Activated CD8-positive, alpha-beta memory T cell treated with anti-CD3 and anti-CD28 coated beads, Interleukin-2, amount 50 U/mL, for 1 hour (primary cell): ENCODE data around the gene S1PR2.
A peak's percentile ranks its signal among the peaks of the same experiment; 100 is the strongest.
"Not testable (repeated sequence)": the region's sequence is repeated elsewhere in the genome, so short reads cannot be mapped to it uniquely, and the experiment has no call there.

ENCODE experiments used
- DNase-seq: peaks from one replicate; pipeline ENCODE4 v3.0.0-alpha.2; 2020; ENCODE audit errors: extremely low read depth

S1PR2 gene

DNA sequence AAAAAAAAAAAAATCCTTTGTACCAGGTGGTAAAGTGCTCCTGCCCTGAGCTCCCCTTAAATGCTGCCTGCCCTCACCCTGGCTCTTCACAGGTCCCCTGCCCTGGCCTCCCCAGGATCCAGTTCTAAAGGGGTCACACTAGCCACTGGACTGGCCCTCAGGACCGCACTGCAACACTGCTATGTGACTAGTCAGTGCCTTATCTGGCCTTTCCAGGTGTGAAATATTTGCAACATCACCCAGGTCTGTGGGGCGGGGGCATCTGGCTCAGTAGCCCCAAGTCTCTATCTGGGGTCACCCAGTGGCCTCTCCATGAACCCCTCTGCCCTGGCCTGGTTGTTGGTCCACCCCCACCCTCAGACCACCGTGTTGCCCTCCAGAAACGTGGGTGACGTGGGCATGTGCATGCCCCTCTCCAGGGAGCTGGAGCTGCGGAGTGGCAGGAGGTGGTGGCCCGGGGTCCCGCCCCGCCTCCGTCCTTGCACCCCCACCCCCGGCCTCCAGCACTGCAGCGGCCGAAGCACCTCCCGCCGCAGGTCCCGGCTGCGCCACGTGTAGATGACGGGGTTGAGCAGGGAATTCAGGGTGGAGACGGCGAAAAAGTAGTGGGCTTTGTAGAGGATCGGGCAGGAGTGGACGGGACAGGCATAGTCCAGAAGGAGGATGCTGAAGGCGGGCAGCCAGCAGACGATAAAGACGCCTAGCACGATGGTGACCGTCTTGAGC, 7.5 kb downstream of the S1PR2 start:
- no peak for DNase-seq

DNA sequence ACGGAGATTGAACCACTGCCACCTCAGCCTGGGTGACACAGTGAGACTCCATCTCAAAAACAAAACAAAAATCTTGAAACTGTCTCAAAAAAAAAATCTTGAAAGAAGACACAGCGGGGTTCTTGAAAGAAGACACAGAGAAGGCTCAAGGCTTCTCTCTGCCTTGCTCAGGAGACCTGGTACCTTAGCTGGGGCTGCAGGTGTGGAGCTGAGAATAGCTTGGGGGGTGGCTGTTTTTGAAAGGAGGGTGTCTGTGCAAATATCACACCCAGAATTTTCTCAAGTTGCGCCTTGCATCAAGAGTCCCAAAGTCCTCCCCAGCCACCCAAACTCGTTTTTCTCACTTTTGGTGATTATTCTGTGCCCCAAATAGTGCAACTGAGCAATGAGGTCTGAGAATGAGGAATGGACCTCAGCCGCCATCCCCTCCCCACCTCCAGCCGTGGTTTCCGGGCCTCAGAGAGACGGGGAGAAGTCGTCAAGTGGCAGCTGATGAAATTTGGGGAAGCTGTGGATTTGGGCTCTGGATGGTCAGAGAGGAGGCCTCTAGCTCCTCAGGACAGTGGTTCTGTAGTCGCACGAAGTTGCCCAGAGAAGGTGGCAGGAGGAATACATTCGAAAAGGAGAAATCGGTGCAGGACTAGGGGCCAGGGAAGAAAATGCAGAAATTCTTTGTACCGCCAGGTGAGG, 8.8 kb downstream of the S1PR2 start:
- DNase-seq, result no peak

DNA sequence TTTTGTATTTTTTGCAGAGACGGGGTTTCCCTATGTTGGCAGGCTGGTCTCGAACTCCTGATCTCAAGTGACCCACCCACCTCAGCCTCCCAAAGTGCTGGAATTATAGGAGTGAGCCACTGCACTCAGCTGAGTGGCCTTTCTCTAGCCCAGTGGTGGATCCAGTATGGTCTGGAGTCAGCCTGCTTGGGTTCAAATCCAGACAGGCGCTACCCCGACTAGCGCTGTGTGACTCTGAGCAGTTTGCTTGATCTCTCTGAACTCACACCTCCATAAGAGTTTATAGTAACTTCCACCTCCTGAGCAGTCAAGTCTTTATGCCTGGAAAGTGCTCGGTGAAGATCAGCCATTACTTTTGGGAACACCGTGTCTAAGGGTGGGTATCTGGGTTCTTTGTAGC, 10.4 kb downstream of the S1PR2 start:
- DNase-seq, result no peak

DNA sequence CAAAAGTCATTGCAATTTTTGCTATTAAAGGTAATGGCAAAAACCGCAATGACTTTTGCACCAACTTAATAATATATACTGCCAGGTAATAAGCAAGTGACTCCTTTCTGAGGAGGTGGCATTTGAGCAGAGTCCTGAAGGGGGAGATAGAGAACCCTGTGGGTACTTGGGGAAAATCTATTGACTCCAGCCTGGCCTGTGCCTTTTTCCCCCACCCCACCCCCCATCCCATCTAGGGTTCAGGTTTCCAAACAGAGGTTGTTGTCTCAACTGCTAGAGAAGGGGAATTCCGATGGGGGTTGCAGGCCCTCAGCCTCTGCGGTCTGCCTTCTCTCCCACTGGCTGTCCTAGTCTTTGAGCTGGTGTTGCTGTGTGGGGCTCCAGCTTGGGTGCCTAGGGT, 11.5 kb downstream of the S1PR2 start:
- DNase-seq, result no peak

DNA sequence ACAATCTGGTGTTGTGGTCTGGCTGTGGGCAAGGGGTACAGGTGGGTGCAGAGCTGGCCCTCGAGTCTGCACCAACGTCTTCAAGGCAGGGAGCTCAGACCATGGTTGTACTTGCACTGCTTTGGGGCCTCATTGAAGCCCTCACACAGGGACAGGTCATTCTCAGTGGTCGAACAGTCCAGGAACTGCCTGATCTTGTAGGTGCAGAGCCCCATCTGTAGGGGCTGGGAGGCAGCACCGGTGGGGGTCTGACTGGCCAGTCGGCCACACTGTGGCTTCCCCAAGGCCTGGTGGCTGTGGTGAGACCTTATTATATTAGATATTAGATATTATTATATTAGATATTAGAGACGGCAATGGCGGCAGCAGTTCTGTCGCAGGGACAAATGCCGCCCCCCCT, 14.0 kb downstream of the S1PR2 start:
- DNase-seq, result no peak

DNA sequence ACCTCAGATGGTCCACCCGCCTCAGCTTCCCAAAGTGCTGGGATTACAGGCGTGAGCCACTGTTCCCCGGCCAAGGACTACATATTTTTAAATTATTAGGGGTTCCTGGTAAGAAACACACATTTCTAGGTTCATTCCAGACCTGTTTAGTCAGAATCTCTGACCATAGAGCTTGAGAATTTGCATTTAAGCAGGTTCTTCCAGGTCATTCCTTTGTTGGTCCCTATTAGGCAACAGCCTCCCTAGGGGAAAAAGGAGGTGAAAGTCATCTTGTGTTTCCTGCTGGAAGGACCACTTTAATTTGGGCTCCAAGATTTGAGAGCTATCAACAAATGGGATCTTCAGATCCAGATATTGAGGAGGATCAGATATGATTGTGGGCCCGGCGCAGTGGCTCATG, 16.3 kb downstream of the S1PR2 start:
- no peak for DNase-seq

DNA sequence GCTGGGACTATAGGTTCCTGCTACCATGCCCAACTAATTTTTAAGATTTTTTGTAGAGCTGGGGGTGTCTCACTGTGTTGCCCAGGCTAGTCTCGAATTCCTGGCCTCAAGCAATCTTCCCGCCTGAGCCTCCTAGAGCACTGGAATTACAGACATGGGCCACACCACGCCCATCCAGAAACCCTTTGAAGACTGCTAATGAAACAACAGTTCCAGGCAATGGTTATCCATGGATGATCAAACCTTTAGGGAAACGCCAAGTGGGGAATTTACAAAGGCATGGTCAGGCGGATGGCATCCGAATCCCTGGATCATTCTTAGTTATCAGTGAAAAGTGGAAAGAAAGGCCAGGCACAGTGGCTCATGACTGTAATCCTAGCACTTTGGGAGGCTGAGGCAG, 19.4 kb downstream of the S1PR2 start:
- no peak for DNase-seq

DNA sequence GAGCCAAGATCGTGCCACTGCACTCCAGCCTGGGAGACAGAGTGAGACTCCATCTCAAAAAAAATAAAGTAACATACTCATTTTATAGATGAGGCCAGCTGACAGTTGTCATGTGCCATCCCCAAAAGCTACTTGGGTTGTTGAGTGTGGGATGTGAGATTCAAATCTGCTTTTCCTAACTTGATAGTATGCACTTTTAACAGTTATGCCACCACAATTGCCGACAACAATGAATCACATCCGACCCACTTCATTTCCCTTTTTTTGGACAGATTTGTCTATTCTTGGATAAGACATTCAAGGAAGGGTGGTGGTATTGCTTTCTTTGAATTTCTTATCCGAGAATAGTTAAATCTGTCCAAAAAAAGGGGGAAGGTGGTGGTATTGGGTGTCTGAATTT, 20.1 kb downstream of the S1PR2 start:
- no peak for DNase-seq

DNA sequence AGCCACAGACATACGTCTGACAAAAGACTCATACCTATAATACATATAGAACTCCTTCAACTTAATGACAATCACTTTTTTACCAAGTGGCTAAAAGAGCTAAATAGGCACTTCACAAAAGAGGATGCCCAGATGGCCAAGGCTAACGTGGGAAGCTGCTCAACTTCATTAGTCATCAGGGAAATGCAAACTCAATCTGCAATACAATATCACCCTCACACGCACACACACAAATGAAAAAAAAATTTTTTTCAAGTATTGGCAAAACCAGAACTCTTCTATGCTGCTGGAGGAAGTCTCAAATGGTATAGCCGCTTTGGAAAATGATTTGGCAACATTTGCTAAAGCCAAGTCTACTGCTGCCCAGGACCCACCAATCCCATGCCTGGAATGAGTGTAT, 21.8 kb downstream of the S1PR2 start:
- DNase-seq, result no peak

DNA sequence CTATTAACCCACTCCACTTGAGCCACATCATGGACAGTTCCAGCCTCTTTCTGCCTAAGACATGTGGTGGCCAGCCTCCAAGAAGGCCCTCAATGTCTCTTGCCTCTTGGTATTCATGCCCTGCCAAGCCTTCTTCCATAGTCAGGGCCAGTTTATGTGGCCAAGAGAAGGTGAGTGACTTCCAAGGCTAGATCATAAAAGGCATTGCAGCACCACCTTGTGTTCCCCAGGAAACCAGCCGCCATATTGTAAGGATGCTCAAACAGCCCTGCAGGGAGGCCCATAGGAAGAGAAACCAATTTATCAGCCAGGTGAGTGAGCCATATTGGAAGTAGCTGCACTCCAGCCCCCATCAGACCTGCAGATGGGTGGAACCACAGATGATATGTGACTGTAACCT, 24.1 kb downstream of the S1PR2 start:
- no peak for DNase-seq

DNA sequence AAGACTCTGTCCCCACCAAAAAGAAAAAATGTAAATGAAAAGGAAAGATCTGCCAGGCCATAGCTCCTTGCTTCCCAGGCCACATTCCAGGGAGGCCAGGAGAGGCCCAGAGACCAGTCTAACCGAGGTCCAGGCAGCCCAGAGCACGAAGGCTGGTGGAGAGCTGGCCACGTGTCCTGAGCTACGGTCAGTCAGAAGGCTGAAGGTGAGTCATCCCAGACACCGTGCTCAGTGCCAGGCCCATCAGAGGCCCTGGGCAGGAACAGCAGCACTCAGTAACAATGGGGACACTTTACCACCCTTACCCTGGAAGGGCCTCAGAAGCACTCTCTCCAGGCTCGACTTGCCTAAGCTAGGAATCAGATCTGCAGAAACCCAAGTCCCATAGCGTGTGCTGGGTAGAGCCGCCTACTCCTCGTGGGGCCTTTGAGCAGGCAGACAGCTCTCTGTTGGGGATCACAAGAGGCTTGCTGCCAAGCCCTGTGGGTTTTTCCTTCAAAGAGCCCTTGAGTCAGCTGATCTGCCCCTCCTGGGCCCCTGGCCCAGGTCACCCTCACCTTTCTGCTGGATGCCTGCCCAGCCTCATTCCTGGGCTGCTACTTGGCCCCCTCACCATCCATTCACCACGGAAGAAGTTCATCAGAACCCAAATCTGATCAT, 24.8 kb downstream of the S1PR2 start:
- no peak for DNase-seq

DNA sequence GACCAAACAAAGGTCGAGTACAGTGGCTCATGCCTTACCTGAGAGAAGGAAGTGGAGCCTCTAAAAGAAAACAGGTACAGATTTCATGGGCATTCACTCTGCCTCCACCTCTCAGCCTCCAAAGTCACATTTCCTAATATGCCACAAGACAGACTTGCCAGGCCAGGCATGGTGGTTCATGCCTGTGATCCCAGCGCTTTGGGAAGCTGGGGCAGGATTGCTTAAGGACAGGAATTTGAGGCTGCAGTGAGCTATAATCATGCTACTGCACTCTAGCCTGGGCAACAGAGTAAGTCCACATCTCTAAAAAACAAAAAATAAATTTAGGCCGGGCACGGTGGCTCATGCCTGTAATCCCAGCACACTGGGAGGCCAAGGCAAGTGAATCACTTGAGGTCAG, 25.5 kb downstream of the S1PR2 start:
- no peak for DNase-seq

DNA sequence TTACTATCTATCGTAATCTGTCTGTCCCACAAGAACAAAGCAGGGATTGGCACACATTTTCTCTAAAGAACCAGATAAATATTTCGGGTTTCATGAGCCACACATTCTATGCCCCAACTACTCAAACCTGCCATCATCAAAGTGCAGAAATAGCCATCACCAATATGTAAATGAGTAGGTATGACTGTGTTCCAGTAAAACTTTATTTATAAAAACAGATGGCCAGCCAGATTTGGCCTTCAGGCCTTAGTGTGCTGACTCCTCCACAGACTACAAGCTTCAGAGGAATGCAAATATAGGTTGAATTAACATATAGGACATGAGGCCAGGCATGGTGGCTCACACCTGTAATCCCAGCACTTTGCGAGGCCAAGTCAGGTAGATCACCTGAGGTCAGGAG, 27.4 kb downstream of the S1PR2 start:
- no peak for DNase-seq

DNA sequence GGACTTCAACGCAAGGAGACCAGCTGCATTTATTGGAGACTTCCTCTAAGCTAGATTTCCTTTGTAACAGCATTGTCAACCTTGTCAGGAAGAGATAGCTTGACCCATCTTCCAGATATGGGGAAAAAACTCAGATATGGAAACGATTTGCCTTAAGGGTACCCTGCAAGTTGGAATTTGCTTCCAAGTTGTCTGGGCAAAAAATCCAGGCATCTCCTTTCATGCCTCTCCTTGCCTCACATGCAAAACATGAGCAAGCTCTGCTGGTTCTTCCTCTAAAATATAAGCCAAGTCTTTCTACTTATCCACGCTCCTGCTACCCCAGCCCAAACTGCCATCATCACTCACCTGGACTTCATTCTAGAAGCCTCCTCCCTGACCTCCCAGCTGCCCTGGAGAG, 30.0 kb downstream of the S1PR2 start:
- no peak for DNase-seq

DNA sequence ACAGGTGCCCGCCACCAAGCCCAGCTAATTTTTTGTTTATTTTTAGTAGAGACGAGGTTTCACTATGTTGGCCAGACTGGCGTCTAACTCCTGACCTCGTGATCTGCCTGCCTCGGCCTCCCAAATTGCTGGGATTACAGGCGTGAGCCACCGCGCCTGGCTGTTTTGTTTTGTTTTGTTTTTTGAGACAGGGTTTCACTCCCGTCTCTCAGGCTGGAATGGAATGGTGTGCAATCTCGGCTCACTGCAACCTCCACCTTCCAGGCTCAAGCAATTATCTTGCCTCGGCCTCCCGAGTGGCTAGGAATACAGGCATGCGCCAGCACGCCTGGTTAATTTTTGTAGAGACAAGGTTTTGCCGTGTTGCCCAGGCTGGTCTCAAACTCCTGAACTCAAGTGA, 31.0 kb downstream of the S1PR2 start:
- not testable (repeated sequence) for DNase-seq

DNA sequence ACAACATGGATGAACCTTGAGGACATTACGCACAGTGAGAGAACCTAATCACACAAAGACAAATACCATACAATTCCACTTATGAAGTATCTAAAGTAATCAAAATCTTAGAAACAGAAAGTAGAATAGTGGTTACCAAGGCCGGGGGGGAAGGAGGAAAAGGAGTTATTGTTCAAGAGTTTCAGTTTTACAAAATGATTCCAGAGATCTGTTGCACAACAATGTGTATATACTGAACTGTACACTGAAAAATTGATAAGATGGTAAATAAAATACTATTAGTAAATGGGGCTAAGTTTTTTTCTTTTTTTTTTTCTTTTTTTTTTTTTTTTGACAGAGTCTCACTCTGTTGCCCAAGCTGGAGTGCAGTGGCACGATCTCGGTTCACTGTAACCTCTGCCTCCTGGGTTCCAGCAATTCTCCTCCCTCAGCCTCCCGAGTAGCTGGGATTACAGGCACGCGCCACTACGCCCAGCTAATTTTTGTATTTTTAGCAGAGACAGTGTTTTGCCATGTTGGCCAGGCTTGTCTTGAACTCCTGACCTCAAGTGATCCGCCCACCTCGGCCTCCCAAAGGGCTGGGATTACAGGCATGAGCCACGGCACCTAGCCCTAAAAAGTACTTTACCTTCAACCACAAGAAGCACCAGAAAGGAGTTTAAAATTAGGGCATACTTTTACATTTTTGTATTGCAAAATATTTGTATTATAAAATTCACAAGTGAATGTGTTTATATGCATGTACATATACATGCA, 32.1 kb downstream of the S1PR2 start:
- not testable (repeated sequence) for DNase-seq

DNA sequence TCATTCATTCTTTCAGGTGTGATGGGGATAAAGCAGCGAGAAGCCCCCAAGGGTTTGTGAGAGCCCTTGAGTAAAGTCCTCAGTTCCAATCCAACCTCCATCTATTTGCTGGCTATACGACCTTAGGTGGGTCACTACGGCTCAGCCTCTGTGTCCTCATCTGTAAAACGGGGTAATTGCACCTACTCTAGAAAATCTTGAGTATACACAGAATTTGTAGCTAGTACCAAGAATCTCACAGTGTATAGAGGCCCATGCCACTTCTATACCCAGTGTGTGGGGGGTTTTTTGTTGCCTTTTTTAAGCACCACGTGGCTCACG, 36.0 kb downstream of the S1PR2 start:
- no peak for DNase-seq

DNA sequence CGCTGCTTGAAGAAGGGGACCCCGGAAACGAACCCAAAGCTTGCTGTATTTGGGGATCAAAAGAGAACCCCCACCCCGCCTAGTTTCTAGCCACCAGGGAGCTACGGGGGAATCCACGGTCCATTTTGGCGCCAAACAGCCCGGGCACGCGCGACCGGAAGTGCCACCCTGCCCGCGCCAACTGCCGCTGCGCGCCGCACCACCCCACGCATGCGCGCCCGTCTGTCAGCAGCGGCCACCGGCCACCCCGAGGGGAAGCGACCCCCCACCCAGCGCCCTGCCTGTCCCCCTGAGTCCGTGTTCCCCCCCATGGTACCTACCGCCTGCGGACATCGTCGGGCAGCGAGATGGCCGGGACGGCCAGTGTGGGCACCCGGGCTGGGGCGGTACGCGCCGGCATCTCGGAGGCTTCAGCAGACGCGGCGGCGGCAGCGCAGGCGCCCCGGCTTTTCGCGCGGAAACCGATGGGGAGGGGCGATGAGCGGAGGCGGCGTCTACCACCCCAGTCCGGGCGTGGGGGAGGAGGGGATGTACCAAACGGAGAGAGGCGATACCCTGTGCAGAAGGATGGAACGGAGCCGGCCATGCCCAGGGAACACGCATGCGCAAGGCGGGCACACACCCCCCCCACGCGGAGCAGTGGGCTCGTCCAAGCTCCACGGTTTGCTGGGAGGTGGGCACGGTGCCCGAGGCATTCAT, 36.5 kb downstream of the S1PR2 start, which contains the start of gene DNMT1:
Gene DNMT1 (minus strand): TSS at position 454 of the 699 bp plus-strand sequence. CDS start 54 bp downstream, at position 400.
- DNase-seq, result peak; percentile 85

DNA sequence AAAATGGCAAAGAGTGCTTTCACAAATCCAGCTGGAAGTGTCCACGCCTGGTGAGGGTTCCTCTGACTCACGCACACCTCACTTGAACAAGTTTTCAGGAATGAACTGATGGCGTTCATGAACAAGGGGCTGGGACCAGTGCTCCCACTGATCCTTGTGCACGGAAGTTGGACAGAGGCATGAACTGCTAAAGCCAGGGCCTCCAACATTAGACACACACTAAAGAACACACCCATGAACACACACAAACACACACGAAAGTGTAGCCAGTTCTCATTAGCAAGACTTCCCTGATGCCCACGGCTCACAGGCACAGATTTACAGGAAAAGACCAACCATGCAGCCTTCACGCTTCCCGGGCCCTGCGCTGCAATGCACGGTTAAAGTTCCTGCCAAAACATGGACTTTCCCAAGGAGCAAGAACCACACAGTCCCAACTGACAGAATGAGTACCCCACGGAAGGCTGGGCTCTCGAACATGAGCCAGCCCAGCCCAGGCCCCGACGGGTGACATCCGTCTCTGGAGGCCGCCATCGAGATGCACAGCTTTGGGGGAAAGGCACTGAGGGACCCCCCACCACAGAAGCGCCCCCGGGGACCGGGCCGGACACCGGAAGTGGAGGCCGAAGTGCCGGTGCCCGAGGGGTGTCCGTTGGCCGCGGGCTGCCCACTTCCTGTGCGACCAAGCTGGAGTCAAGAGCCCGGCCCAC, 37.2 kb downstream of the S1PR2 start:
- no peak for DNase-seq

DNA sequence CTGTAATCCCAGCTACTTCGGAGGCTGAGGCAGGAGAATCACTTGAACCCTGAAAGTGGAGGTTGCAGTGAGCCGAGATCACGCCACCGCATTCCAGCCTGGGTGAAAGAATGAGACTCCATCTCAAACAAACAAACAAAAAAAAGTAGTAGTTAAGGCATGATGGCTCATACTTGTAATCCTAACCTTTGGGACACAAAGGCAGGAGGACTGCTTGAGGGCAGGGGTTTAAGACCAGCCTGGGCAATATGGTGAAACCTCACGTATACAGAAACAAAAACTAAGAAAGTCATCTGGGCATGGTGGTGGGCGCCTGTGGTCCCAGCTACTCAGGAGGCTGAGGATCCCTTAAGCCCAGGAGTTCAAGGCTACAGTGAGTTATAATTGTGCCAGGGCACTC, 38.2 kb downstream of the S1PR2 start:
- DNase-seq, result no peak

DNA sequence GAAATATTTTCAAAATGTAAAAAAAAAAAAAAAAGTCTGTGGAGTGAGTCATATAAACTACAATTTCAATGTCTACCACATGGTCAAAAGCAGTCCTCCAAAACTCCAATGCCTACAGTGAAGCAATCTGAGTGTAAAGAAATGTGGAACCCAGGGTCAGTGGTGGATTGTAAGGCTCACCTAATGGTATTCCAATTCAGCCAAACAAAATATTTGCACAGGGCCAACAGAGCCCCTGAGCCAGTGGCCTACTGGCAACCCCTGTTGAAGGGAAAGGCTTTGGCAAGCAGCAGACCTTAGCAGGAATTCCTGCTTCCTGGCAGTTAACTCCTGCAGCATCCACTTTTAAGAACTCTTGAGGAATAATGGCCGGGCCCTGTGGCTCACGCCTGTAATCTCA, 39.8 kb downstream of the S1PR2 start:
- DNase-seq, result no peak
